Skin of body (tissue), 2 donors: ENCODE measurements around the gene CADM2. TPM values are rescaled to one million over a fixed set of nuclear protein-coding genes. Genes with fewer than 3 reads are reported as not detected.
"Not testable (repeated sequence)": the region's sequence is repeated elsewhere in the genome, so short reads cannot be mapped to it uniquely, and the experiment has no call there.

ENCODE experiments used
- DNase-seq: peaks from one replicate; lab custom pipeline; 2025; lab: John Stamatoyannopoulos, UW
- total RNA-seq: library from RNA; depleted of rRNA; stranded (reverse); fragments of >200 nt; gene quantifications from one replicate; pipeline ENCODE4 v1.2.3, GENCODE V29; 2014

Gene CADM2
- total RNA-seq, 1 donor from 2014 or later, result 2.5 TPM

- DNase-seq, result no peak
These were observed 674.1 kb downstream of the CADM2 start for GRCh38 chr3:85632921-85633320.

GRCh38 chr3:85652360-85652759 lies 693.6 kb downstream of the CADM2 start:
- DNase-seq, result no peak

GRCh38 chr3:85660451-85660850 lies 701.7 kb downstream of the CADM2 start:
- no peak for DNase-seq

GRCh38 chr3:85662462-85662861 lies 703.7 kb downstream of the CADM2 start:
- no peak for DNase-seq

- DNase-seq, result no peak
These were observed 709.0 kb downstream of the CADM2 start for GRCh38 chr3:85667744-85668143.

- no peak for DNase-seq
These were observed 711.9 kb downstream of the CADM2 start for GRCh38 chr3:85670634-85671205.

GRCh38 chr3:85672761-85673160 lies 714.0 kb downstream of the CADM2 start:
- DNase-seq, result no peak

GRCh38 chr3:85678713-85679112 lies 719.9 kb downstream of the CADM2 start:
- DNase-seq, result no peak

GRCh38 chr3:85681906-85682305 lies 723.1 kb downstream of the CADM2 start:
- no peak for DNase-seq

- DNase-seq, result no peak
These were observed 732.4 kb downstream of the CADM2 start for GRCh38 chr3:85691196-85691595.

- DNase-seq, result no peak
These were observed 738.4 kb downstream of the CADM2 start for GRCh38 chr3:85697156-85697555.

GRCh38 chr3:85706130-85706529 lies 747.3 kb downstream of the CADM2 start:
- no peak for DNase-seq

GRCh38 chr3:85708325-85708724 lies 749.5 kb downstream of the CADM2 start:
- not testable (repeated sequence) for DNase-seq

- no peak for DNase-seq
These were observed 750.6 kb downstream of the CADM2 start for GRCh38 chr3:85709346-85709892.

- no peak for DNase-seq
These were observed 751.7 kb downstream of the CADM2 start for GRCh38 chr3:85710490-85710889.

- no peak for DNase-seq
These were observed 762.8 kb downstream of the CADM2 start for GRCh38 chr3:85721409-85722145.

- DNase-seq, result no peak
These were observed 767.0 kb downstream of the CADM2 start for GRCh38 chr3:85725809-85726208.

- DNase-seq, result no peak
These were observed 767.5 kb downstream of the CADM2 start for GRCh38 chr3:85726241-85726640.

- no peak for DNase-seq
These were observed 779.1 kb downstream of the CADM2 start for GRCh38 chr3:85737846-85738245.

GRCh38 chr3:85740561-85740960 lies 781.8 kb downstream of the CADM2 start:
- no peak for DNase-seq

GRCh38 chr3:85758442-85758841 lies 799.7 kb downstream of the CADM2 start:
- no peak for DNase-seq

GRCh38 chr3:85760342-85760741 lies 801.6 kb downstream of the CADM2 start:
- DNase-seq, result no peak

- DNase-seq, result no peak
These were observed 822.0 kb downstream of the CADM2 start for GRCh38 chr3:85780806-85781205.
